GM19463 (cell line): ENCODE results near the gene VDAC1.
"Not testable (repeated sequence)": the region's sequence is repeated elsewhere in the genome, so short reads cannot be mapped to it uniquely, and the experiment has no call there.

ENCODE experiments used
- ATAC-seq: cut with Tn5 transposase; IDR thresholded peaks from one replicate; pipeline ENCODE4 v1.9.1; 2021; ENCODE audit warnings: mild to moderate bottlenecking, moderate library complexity; ENCODE audit not compliant: unreplicated experiment

Gene VDAC1

GRCh38 chr5:133969654-133970324, 35.0 kb downstream of the VDAC1 start:
- peak; percentile 15 for ATAC-seq

GRCh38 chr5:133968204-133968980, 36.4 kb downstream of the VDAC1 start, which contains the start of gene C5orf15:
Gene C5orf15 (minus strand): TSS chr5:133968625. CDS start chr5:133968584, 41 bp downstream.
- ATAC-seq, result peak; percentile 97

- ATAC-seq, result no peak
These were observed 37.0 kb downstream of the VDAC1 start for GRCh38 chr5:133967698-133968203.

GRCh38 chr5:133967124-133967523, 37.7 kb downstream of the VDAC1 start:
- no peak for ATAC-seq

GRCh38 chr5:133966090-133966489, 38.7 kb downstream of the VDAC1 start:
- ATAC-seq, result no peak

GRCh38 chr5:133963493-133964128, 41.2 kb downstream of the VDAC1 start:
- no peak for ATAC-seq

- ATAC-seq, result no peak
These were observed 41.8 kb downstream of the VDAC1 start for GRCh38 chr5:133962801-133963476.

- no peak for ATAC-seq
These were observed 42.6 kb downstream of the VDAC1 start for GRCh38 chr5:133962131-133962530.

- no peak for ATAC-seq
These were observed 45.1 kb downstream of the VDAC1 start for GRCh38 chr5:133959643-133960042.

GRCh38 chr5:133957591-133957990, 47.2 kb downstream of the VDAC1 start:
- ATAC-seq, result peak; percentile 78

- no peak for ATAC-seq
These were observed 47.7 kb downstream of the VDAC1 start for GRCh38 chr5:133957080-133957479.

GRCh38 chr5:133956196-133956595, 48.6 kb downstream of the VDAC1 start:
- ATAC-seq, result not testable (repeated sequence)

GRCh38 chr5:133953568-133954145, 51.1 kb downstream of the VDAC1 start:
- no peak for ATAC-seq

GRCh38 chr5:133952729-133953567, 51.8 kb downstream of the VDAC1 start:
- no peak for ATAC-seq

GRCh38 chr5:133950821-133951612, 53.8 kb downstream of the VDAC1 start:
- ATAC-seq, result no peak

- ATAC-seq, result no peak
These were observed 56.1 kb downstream of the VDAC1 start for GRCh38 chr5:133948721-133949120.

- no peak for ATAC-seq
These were observed 57.3 kb downstream of the VDAC1 start for GRCh38 chr5:133947431-133947841.

- no peak for ATAC-seq
These were observed 59.2 kb downstream of the VDAC1 start for GRCh38 chr5:133945568-133945967.
